GM19328 (cell line): ENCODE data around the gene AK2.
"Not testable (repeated sequence)": the region's sequence is repeated elsewhere in the genome, so short reads cannot be mapped to it uniquely, and the experiment has no call there.

ENCODE experiments used
- ATAC-seq: cut with Tn5 transposase; IDR thresholded peaks from one replicate; pipeline ENCODE4 v1.9.1; 2021; ENCODE audit warnings: mild to moderate bottlenecking, moderate library complexity; ENCODE audit not compliant: unreplicated experiment

Gene AK2

DNA sequence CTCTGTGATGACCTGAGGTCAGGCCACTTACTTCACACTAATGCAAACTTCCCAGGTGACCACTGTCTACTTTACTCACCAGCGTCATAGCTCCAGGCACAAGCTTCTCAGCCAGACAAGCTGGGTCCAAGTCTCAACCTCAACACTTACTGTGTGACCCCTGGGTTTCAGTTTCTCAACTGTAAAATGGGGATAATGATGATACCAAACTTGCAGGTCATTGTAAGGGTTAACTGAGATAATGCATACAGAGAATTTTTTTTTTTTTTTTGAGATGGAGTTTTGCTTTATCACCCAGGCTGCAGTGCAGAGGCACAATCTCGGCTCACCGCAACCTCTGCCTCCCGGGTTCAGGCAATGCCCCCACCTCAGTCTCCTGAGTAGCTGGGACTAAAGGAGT is 34.7 kb downstream of the AK2 start:
- no peak for ATAC-seq

DNA sequence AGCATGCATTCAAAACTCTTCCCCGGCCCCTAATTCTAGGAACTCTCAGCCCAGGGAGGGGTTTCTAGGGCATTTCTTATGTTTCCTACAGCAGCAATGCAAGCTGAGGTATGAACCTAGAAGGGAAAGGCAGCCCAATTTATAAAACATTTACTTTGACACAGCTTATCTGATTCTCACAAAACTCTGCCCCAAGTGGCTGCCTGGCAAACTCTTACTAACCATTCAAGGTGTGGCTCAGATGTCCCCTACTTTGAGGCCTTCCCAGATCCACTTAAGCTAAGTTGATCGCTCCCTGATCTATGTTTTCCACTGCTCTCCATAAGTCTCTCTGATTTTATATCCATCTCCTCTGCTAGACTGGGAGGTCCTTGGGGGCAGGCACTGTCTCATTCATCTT is 35.4 kb downstream of the AK2 start:
- no peak for ATAC-seq

DNA sequence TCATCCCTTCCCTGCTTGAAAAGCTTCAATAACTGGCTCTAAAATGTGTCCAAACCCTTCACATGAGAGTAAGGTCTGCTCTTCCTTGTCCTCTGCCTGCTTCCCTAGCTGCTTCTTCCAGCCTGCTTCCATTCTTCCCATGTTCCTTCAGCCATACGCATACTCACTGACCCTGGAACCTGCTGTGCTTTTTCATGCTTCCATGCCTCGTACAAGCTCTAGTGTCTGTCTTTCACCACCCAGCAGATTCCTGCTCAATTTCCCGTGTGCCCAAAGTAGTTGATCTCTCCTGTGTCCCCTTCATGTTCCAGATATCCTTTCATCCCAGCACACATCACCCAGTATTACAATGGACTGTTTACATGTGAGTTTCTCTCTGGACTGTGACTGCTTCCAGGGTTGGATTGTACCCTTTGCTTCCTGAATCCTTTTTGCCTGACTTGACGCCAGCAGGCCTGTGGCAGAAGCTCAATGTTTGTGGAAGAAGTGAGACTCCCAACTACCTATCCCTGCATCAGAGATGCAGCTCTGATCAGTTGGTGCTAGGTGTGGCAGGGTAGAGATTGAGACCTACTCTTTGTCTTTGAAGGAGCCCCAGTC is 36.2 kb downstream of the AK2 start:
- no peak for ATAC-seq

DNA sequence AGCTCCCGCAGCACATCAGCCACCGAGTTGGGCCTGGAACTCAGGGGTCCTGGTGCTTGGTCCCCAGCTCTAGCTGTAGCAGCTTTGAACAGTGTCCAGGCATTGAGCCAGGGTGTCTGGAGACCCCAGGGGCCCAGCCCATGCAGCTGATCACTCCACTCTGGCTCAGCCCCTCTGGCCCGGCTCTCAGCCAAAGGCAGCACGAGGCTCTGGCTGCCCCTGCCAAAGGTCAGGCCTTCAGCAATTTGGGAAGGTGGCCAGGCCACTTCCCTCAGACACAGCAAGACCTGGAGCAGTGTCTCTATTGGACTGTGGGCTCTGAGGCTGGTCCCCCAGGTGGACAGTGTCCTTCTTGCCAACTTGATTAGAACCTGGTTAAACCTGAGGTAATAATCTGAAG is 37.7 kb downstream of the AK2 start:
- ATAC-seq, result no peak

DNA sequence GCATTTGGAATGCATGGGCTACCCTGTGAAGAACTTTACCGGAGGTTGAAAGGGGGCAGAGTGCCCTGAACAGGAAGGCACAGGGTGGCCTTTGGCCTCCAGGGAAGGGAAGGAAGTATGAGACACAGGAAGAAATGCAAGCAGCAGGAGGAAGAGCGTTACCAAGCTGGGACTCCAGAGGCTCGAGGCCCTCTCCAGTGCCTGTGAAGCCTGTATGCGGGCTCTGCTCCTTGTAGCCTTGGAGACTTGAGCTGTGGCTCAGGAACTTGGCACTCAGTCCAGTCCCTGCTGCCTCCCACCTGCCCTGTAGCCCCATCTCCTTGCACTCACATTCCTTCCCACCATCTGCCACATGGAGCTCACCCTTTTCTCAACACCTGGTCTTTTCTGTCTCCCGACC is 38.6 kb downstream of the AK2 start:
- ATAC-seq, result no peak

DNA sequence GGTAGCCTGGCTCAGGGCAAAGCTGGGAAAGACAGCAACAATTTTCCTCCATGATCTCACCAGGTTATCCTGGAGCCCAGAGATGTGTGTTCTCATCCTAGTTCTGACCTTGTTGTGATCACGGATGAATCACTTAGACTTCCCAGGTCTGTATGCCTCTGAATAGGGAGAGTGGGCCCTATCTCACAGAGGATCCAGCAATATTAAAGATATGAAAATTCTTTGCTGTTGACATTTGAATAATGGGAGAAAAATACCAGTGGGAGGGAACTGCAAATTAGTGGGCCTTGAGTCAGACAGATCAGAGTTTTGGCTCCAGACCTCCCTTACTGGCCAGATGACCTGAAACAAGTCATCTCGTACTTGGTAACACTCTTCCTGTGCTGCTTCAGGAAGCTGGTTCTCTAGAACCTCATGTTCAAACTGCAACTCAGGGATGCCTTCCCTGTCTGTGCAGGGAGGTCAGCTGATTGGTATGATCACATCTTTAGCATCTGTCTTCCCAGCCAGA is 39.2 kb downstream of the AK2 start:
- no peak for ATAC-seq

DNA sequence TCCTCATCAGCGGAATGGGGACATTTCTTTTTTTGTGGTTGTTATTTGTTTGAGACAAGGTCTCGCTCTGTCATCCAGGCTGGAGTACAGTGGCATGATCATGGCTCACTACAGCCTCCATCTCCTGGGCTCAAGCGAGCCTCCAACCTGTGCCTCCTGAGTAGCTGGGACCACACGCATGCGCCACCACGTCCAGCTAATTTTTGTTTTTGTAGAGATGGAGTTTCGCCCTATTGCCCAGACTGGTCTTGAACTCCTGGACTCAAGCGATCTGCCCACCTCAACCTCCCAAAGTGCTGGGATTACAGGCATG is 43.4 kb downstream of the AK2 start:
- ATAC-seq, result not testable (repeated sequence)

DNA sequence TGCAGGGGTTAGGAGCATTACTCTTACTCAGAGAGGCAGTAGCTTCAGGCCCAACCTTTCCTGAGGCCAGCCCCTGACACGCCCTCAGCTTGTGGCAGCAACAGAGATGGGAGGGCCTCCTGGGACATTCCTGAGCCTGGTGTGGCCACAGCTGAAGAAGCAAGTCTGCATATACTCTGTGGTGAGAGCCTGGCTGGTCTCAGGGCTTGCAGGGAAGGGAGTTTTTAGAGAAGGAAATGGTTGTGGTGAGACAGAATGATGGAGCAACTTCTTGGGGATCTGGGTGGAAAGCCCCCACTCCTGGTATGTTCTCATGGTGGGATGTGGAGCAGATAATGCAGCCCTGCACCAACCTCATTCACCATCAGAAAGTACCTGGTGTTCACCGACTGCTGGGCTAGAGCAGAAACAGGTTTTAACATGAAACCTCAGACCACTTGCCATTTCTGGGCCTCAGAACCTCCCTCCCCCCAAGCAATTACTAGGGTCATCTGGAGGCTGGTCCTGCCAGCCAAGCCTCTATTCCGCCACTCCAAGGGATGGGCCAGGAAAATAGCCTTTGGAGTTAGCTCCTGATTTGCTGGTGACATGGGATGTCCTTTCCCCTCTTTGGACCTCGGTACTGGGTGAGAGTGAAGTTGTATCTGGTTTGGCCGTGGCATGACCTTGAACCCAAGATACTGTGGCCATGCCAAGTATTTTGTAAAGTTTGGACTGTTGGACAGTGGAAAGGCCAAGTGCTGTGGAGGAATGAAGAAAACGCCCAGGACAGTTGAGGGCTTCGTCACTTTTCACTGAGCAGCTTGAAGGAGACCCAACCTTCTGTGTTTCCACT is 44.0 kb downstream of the AK2 start:
- peak; percentile 67 for ATAC-seq

DNA sequence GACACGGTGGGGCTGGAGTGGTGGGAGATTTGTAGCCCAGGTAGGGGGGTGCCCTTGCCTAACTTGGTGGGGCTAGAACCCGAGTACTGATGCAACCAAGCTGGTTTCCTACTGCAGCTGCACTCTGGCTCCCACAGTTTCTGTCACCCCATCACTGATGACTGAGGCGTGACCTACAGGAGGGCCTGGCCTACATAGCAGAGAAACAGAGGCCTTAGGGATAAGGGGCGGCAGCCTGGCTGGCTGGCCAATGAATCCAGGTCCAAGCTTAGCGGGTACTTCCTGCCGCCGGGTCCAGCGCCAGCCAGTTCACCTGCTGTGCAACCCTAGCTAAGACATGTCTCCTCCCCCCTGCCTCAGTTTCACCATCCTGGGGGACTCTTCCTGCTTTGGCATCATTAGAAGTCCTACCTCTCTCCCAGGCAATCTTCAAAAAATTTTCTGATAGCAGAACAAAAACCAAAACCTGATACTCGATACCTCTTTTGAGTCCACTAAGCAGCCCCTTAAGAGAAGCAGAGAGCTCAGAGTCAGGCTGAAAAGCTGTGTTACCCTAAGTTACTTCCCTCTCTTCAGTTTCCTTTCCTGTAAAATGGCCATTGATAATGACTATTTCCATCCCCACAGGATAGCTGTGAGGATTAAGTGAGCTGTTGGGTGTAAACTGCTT is 44.7 kb downstream of the AK2 start:
- ATAC-seq, result no peak

DNA sequence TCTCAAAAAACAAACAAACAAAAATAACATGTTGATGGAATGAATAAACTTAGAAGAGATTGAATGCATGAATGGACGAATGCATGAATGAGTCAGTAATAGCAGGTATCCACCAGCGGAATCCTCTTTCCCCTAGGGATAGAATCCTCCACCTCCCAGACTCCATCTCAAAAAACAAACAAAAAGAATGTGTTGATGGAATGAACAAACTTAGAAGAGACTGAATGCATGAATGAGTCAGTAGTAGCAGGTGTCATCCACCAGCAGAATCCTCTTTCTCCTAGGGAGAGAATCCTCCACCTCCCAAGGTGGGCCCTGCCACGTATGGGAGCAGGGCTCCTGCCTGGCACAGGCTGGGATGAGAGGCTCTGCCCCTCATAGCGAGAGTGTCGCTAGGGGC is 45.3 kb downstream of the AK2 start:
- no peak for ATAC-seq

DNA sequence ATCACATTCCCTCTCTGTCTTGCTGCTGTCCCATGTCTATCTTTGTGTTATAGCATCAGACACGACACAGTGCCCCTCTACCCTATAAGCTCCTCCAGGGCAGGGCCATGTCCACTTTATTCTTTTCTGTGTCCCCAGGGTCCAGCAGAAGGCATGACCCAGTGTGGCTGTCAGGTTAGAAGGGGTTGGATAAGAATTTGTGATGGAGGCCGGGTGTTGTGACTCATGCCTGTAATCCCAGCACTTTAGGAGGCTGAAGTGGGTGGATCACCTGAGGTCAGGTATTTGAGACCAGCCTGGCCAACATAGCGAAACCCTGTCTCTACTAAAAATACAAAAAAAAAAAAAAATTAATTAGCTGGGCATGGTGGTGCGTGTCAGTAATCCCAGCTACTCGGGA is 45.8 kb downstream of the AK2 start:
- ATAC-seq, result no peak

DNA sequence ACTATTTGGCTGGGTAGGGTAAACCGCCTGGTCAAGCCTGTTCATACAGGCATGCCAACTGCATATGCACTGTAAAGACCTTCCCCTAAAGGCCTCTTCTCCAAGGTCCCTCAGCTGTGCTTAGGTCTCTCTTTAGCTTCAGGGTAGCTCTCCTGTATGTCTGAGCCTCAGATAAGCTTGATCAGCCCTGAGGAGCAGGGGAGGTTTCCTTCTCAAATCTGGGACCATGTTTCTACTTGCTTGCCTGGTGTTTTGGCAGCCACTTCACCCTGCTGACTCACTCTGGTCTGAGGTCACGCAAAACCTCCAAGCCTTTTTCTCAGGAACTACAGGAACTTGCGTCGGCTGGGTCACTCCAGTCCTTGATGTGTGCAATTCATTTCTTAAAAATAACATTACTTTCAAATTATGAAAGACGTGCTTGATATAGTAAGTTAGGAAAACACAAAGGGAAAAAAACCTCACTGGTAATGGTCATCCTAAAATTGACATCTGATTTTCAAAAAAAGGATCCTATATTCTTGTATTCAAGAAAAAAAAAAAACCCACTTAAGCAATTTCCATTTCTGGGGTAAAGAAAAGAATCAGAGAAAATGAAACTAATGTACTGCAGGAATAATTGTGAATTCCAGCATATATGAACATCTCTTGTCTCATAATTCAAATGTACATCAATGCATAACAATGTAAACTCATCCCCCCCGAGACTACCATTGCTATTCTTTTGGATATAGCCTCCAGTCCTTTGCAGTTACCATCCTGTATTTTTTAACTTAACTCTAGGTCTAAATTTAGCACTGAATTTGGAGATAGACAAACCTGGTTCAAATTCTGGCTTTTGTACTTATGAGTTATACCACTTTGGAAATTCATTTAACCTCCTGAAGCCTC is 47.3 kb downstream of the AK2 start:
- no peak for ATAC-seq

DNA sequence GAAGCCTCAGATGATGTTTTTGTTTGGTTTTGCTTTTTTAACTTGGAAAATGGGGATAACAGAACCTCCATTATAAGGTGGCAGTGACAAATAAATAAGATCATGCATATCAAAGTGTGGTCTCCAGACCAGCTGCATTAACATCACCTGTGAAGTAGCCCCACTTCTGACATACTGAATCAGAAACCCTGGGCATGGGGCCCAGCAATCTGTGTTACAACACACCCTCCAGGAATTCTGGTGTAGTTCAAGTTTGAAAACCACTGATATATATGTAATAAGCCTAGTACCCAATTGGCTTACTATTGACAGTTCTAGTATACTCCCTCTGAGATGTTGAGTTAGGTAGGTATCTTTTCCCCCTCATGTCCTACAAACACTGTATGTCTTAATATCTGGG is 48.0 kb downstream of the AK2 start:
- ATAC-seq, result no peak

DNA sequence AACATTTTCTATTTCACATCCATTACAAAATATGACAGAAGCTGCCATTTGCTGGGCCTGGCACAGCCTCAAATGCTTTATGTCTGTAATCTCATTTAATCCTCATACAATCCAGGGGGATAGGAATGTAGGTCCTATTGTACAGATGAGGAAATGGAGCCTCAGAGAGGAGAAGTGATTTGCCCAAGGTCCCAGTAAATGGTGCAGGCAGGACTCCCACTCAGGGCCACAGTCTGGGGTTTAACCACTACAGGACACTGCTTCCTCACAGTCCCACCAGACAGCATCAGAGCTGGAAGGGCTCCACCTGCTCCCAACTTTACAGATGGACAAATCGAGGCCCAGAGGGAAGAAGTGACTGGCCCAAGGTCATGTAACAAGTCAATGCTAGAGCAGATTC is 51.5 kb downstream of the AK2 start:
- no peak for ATAC-seq

DNA sequence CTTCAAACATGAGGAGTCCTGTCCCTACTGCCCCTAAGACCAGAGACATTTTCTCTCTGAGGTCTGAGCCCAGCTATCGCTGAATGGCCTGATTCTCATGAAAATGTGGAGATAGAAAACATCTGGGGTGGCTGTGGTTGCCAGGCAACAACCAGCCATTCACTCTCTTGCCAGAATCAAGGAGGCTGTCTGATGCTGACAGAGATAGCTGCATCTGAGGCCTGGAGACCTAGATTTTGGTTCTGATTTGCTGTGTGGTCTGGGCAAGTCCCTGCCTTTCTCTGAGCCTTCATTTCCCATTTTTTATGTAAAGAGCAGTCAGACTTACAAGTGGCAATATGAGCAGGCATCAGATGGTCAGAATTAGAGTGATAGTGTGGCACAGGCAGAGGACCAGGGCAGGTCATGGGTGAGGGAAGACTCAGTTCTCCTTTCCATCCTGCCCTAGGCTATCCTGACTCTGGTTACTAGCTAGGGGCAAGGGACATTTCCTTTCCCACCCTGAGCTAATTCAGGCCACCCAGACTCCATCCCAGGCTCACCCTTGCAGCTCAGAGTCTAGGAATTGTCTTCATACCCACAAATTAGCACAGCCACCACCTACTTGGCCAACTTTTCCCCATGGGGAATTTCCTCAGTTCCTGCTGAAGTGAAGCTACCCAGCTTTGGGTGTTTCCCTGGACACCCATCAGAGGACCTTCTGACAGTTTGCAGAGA is 52.1 kb downstream of the AK2 start:
- no peak for ATAC-seq

DNA sequence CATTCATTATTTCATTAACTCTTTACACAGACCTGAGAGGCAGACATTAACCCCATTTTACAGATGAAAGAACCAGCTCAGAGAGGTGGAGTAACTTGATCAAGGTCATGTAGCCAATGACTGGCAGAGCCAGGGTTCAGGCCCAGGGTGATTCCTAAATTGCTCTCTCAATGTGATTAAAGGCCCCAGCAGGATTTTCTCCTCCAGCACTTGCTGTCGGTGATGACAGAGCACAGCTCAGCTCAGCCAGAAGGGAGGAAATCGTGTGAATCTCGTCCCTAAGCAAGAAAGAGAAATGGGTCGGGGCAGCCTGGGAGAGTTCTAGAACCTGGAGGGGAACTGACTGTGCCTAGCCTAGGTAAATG is 52.6 kb downstream of the AK2 start:
- no peak for ATAC-seq

DNA sequence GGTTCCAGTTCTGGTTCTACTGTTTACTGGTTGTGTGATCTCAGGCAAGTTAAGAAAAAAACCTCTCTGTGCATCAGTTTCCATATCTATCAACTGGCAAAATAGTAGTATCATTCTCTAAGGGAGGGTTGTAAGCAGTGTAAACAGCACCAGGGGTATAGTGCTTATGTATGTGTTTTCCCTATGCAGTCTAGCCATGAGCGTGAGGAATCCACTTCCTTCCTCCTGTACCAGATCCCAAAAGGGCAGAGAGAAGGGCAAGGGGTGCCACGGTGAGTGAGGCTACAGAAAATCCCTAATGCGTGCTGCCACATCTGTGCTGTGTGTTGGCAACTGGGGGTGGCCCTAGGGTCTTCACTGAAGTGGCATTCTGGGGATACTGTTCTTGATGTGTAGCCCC is 53.7 kb downstream of the AK2 start:
- ATAC-seq, result no peak

DNA sequence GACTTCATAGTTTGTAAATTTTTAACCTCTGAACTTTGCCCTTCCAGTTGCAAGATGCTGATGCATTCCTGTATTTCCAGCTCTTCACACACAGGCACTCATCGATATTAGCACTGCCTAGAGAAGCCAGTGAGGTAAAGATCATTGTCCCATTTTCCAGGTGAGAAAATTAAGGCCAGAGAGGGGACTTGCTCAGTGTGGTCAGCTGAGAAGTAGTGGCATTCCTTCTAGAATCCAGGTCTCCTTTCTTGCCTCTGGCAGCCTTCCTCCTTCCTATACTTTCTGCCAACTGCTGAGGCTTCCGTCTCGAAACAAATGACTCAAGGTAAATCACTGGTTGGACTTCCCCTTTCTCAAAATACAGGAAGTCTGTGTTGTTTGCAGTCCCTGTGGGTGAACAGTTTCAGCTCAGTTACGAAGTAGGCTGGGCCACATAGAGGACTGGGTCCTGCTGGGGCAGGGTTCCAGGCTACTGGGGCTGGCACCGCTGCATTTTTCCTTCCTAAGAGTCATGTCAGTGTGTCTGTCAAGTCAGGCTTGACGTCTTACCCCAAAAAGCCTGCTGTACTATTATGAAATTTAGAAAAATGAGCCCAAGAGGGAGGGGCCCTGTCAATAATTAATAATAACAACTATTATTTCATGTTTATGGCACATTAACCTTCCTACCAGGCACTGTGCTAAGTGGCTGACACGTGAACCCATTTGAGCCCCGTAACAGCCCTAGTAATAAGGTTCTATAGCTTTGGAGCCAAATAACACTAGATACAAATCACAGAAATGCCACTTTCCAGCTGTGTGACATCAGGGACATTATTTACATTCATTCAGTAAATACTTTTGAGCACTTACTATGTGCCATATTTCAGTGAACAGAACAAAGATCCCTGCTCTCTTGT is 55.4 kb downstream of the AK2 start:
- ATAC-seq, result peak; percentile 87

DNA sequence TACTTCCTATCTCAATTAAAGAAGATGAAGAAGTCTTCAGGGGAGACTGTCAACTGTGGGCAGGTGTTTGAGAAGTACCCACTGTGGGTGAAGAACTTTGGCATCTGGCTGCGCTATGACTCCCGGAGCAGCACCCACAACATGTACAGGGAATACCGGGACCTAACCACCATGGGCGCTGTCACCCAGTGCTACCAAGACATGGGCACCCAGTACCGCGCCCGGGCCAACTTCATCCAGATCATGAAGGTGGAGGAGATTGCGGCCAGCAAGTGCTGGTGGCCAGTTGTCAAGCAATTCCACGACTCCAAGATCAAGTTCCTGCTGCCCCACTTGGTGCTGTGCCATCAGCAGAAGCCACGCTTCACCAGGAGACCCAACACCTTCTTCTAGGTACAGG is 56.6 kb downstream of the AK2 start:
- ATAC-seq, result no peak

DNA sequence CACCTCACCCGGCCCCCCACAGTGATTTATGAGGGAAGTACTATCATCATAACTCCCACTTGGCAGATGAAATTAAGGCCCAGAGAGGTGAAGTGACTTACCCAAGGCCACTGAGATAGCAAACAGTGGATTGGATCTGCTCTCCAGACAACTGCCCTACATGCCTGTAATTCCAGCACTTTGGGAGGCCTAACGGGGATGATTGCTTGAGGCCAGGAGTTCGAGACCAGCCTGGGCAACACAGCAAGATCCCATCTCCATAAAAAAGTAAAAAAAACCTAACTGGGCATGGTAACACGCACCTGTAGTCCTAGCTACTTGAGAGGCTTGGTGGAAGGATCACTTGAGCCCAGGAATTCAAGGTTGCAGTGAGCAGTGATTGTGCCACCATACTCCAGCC is 57.8 kb downstream of the AK2 start:
- ATAC-seq, result no peak
